ENCODE results near the gene PRKACB.
"Not testable (repeated sequence)": the region's sequence is repeated elsewhere in the genome, so short reads cannot be mapped to it uniquely, and the experiment has no call there.

The PRKACB gene

DNA sequence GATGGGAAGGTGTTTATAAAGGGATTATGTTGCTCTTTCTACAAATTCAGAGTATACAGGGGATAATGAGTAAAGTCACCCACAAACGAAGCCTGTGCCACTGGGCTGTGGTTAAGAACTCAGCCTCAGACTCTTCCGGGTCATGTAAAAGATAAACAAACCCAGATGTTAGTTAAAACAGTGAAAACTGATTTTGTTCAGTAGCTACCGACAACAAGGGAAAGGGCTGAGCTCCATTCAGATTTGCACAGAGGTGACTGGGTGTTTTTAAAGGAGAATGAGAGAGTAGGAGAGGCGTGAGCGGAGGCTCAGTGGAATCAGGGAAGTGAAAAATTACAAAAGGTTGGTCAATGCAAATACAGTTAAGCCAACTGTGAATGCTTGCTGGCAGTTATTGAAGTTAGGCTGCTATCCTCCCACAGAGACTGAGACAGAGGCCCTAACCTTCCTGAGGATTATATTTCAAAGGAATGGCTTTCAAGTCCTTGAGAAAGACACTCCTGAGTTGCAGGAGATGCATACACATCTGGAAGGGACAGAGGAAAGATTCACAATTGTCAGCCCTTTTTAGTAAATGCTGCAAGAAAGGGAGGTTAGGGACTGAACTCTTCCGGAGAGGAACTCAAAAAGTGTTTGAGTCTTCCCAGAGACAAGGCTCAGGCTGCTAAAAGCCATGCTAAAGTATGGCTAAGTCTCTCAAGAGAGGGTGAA lies 127.5 kb downstream of the PRKACB start:
- no peak for DNase-seq

DNA sequence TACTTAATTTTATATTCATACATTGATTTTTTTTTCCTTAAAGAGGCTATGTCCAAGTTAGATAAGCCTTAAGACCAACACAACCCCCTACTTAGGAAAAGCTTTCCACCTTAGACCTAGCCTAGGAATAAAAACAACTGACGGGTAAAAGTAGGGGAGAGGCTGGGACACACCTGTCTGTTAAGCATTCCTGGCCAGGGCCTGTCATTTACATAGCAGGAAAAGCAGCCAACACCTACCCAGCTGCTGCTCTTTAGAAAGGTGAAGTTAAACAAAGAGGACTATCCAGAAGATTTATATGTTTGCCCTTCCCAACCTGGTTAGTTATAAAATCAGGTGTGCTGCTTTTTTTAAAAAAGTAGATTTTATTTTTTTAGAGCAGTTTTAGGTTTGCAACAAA lies 128.3 kb downstream of the PRKACB start:
- DNase-seq: no peak

DNA sequence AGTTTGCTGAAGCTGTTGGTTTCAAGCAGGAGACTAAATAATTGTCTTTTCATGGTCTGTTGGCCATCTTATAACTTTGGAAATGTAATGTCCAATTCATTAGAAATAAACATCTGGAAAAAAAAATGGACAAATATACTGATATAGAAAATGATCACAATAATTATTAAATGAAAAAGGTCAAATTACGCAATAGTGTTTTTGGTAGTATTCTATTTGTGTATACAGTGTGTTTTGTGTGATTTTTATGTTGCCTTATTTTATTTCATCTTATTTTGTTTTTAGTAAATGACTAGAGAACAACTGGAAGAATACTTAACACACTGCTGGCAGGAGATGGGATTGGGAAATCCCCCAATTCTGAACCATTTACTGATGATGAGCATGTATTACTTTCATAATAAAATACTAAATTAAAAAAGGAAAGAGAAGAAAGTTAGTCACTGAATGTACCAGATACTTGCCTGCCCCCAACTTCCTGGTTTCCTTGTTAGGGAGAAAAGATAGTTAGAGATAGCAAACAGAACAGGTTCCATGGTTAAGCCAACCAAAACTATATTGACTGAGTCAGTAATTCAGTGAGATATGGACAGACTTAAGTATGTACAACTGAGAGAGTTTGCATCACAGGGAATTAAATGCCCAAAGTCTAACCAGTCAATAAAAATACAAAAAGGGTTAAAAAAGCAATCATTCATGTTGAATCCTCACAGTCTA lies 133.4 kb downstream of the PRKACB start:
- no peak for DNase-seq

DNA sequence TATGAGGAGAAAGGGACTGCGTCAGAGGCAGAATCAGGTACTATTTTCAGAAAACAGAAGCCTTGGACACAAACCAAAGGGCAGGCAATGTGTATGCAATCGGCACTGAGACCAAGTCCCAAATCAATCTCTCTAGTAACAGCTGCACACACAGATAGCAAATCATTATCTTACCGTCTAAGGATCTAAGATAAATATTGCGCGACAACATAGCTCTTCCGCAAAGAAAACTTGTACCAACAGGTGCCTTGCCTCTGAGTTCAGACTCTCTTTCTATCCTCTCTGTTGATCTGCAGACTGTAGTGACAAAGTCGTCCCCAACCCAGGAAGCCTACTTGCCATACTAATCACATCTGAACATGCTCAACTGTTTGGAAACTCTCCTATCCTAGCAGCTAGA lies 134.8 kb downstream of the PRKACB start:
- DNase-seq: no peak

DNA sequence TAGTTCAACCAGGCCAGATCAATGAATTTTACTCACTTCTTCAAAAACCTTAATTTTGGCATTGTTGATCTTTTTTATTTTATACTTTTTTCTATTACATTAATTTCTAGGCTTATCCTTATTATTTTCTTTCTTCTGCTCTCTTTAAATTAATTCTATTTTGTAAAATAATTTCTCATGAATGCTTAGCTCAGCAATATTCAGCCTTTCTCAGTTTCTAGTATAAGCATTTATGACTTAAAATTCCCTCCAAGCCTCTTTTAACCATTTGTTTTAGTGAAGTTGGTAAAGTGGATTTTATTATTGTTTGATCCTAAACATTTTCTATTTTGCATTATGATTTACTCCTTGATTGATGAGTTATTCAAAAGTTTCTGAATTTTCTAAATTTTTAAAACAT lies 136.8 kb downstream of the PRKACB start:
- no peak for DNase-seq

DNA sequence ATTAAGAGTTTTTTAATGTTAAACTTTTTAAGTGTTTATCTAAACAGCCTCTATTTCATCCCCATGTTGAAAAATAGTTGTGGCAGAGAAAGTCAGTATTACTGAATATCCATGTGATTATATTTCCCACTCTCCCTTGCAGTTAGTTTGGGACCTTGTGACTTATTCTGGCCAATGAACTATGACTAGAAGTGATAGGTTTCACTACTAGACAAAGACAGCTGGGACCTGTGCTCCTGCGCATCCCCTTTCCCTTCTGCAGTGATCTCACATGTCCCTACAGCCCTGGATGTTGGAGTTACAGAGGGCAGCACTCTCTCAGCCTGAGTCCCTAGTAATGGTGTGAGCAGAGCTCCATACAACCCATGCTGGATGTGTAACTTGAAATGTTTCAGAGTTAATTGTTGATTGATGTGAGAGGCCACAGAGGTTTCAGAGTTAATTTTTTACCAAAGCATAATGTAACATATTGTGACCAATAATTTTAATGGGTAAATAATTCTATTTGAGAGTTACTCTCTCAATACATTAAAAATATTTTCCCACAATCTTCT lies 138.8 kb downstream of the PRKACB start:
- DNase-seq: no peak

DNA sequence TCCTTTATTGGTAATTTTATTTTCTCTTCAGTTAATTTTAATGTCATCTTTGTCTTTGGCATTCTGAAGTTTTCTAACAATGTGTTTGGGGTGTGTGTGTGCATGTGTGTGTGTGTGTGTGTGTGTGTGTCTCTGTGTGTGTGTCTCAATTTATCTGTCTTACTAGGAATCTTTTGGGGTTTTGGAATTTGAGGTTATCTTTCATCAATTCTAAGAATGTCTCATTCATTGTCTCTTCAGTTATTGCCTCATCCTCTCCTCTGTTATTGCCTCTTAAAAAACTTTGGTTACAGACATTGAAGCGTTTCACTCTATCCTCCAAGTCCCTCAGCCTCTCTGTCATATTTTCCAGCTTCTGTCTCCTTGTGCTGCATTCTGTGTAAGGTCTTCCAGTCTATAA lies 139.3 kb downstream of the PRKACB start:
- DNase-seq: no peak

DNA sequence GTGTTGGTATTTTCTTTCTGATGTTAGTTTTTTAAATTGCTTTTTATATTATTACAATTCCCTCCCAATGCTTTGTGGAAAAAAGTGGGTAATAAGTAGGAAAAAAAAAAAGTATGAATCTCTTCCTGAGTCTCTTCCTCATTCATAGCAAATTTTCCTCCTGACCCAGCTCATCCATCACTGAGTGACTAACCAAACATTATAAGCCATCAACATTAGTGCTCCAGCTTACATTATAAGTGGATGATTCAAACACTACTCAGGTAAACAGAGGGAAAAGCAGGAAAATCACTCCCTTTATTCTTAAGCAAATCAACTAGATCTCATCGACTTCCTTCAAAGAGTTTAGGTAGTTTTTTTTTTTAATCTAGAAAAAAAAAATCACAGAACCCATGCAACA lies 142.0 kb downstream of the PRKACB start:
- no peak for DNase-seq

DNA sequence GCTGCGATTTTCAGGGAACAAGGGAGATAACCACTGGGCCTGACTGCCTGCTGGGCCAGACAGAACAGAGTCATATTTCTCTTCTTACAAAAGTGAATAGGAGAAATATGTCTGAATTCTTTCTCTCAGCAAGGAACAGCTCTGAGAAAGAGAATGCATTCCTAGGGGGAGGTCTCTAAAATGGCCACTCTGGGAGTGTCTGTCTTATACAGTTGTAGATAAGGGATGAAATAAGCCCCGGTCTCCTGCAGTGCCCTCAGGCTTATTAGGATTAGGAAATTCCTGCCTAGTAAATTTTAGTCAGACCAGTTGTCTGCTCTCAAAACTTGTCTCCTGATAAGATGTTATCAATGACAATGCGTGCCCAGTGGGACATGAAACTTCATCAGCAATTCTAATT lies 143.3 kb downstream of the PRKACB start:
- not testable (repeated sequence) for DNase-seq

Measured in T-helper 1 cell (primary cell).